Brain microvascular endothelial cell (primary cell): ENCODE data around the gene ZNF778.
"Not testable (repeated sequence)": the region's sequence is repeated elsewhere in the genome, so short reads cannot be mapped to it uniquely, and the experiment has no call there.

ENCODE experiments used
- DNase-seq: peaks from one replicate; pipeline ENCODE4 v3.0.0-alpha.2; 2020
- H3K27ac ChIP-seq: fragments of 250-450 bp; sonication (Bioruptor Pico); 2 replicates; pipeline ENCODE4 v1.5.1; 2020; ENCODE audit warnings: mild to moderate bottlenecking, moderate library complexity
- H3K27me3 ChIP-seq: fragments of 250-450 bp; sonication (Bioruptor Pico); replicated peaks from 2 replicates; pipeline ENCODE4 v1.5.1; 2020; ENCODE audit warnings: mild to moderate bottlenecking
- H3K36me3 ChIP-seq: fragments of 250-450 bp; sonication (Bioruptor Pico); replicated peaks from 2 replicates; pipeline ENCODE4 v1.5.1; 2020; ENCODE audit warnings: mild to moderate bottlenecking
- H3K4me3 ChIP-seq: 2 replicates; pipeline ENCODE4 v1.5.1; 2011; ENCODE audit warnings: low read depth, mild to moderate bottlenecking, control low read depth, low read length, moderate library complexity
- in situ Hi-C: cut with HindIII; loops from 2 replicates; pipeline ENCODE4 v1.10.0; 2017; ENCODE audit warnings: low sequenced_read_pairs, low pct_ligation_motif_present
- TF ChIP-seq, protein P1 (sequence below): IDR thresholded peaks from 2 replicates; pipeline ENCODE4 v1.5.1; 2011; ENCODE audit warnings: low read depth, mild to moderate bottlenecking, moderate library complexity, low read length, control low read depth, inconsistent platforms; ENCODE audit errors: missing control alignments

ZNF778 gene

DNA sequence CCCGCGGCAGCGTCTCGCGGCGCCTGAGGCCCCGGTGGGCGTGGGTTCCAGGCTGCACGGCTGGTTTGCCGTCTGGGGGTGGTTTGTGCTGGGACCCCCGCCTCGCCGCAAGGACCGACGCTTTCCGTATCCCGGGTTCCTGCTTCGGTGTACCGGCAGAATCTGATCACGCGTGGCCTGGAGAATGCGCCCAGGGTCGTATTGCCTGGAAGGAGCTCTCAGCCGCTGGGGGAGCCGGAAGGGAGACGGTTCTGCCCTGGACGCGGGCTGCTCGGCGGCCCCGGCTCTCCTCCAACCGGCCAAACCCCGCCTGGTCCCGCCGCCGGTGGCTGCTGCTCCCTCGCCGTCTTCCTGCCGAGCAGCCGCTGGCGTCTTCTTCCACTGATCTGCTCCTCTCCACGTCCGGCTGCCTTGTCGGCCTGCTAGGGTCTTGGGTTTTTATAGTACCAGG is 39.8 kb downstream of the ZNF778 start:
- no peak overlapping the region for H3K27ac ChIP-seq
- H3K36me3 ChIP-seq: no peaks in the 10 kb centered on the region
- H3K4me3 ChIP-seq: peak overlapping the region; percentile 45
- no peak for DNase-seq
- no peaks in the 10 kb centered on the region for H3K27me3 ChIP-seq
- TF ChIP-seq, protein P1, sequence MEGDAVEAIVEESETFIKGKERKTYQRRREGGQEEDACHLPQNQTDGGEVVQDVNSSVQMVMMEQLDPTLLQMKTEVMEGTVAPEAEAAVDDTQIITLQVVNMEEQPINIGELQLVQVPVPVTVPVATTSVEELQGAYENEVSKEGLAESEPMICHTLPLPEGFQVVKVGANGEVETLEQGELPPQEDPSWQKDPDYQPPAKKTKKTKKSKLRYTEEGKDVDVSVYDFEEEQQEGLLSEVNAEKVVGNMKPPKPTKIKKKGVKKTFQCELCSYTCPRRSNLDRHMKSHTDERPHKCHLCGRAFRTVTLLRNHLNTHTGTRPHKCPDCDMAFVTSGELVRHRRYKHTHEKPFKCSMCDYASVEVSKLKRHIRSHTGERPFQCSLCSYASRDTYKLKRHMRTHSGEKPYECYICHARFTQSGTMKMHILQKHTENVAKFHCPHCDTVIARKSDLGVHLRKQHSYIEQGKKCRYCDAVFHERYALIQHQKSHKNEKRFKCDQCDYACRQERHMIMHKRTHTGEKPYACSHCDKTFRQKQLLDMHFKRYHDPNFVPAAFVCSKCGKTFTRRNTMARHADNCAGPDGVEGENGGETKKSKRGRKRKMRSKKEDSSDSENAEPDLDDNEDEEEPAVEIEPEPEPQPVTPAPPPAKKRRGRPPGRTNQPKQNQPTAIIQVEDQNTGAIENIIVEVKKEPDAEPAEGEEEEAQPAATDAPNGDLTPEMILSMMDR: no peak
- in situ Hi-C loops: no loop called here

DNA sequence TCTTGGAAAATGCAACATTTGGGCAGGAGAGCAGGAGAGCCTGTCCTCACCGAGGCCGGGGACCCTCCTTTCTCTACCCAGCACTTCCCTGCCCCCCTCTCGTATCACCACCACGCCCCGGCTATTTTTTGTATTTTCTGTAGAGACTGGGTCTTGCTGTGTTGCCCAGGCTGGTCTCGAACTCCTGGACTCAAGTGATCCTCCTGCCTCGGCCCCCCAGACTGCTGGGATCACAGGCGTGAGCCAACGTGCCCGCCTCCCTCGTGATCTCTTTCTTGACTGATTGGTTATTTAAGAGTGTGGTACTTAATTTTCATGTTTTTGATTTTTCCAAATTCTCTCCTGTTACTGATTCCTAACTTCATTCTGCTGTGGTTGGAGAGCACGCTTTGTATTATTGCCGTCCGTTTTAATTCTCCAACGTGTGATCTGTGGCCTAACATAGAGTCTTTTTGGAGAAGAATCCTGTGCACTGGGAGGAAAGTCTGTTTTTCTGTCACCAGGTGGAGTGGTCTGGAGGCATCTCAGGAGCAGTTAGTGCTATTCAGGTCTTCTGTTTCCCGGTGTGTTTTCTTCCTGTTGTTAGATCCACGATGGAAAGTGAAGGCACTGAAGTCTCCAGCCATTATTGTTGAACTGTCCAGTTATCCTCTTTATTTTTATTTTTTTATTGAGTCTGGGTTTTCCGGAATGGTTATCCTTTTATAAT is 40.4 kb downstream of the ZNF778 start:
- Histone ChIP-seq H3K36me3 (no peaks in the 10 kb centered on the region), H3K4me3 (no peak overlapping the region), H3K27me3 (no peaks in the 10 kb centered on the region), H3K27ac (no peak overlapping the region)
- TF ChIP-seq, protein P1: no peak
- DNase-seq: no peak
- in situ Hi-C loops: no loop called here

DNA sequence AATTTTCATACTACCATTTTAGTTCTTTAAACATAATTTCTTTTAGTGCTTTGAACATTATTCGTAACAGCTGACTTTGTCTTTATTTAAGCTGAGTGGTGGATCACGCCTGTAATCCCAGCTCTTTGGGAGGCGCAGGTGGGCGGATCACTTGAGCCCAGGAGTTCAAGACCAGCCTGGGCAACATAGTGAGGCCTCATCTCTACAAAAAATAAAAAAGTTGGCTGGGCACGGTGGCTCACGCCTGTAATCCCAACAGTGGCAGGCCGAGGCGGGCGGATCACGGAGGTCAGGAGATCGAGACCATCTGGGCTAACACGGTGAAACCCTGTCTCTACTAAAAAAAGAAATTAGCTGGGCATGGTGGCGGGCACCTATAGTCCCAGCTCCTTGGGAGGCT is 42.4 kb downstream of the ZNF778 start:
- H3K27ac ChIP-seq, in situ Hi-C loops, DNase-seq, H3K27me3 ChIP-seq, H3K4me3 ChIP-seq, H3K36me3 ChIP-seq: not testable (repeated sequence)

DNA sequence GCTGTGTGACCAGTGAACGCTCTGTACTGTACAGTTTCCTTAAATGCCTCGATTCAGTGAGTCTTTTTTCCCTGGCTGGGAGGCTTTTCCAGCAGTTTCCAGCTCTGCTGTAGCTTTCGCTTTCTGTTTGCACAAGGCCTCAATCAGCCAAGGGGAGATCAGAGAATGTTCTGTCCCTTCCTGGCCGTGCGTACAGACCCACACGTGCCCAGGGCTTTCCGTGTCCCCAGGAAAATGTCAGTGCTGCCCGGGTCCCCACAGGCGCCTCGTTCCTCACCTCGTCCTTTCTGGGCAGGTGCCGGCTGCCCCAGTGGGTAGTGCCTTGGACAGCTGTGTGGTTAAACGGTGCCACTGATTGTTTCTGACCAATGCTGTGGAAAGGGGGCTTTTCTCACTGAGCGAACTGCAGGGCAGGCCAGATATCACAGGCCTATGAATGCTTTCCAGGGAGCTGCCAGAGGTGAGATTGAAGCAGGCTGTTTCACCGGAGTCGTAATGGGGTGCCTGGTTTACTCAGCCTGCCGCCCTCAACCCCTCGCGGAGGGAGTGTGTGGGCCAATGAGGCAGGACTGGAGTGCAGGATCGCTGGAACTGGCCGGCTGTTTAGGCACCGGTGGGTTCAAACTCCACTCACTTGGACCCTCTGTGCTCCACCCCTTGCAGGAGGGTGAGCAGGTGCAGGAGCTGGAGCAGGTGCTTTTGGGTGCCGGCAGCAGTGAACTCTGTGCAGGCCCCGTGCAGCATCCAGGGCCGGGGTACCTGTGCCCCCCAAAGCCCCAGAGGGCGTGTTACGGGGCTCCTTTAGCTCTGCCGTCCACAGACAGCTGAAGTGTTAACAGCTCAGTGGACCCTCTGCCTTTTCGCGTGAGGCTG is 44.4 kb downstream of the ZNF778 start:
- peaks cover 24% of the 10 kb centered on the region for H3K36me3 ChIP-seq
- DNase-seq: no peak

DNA sequence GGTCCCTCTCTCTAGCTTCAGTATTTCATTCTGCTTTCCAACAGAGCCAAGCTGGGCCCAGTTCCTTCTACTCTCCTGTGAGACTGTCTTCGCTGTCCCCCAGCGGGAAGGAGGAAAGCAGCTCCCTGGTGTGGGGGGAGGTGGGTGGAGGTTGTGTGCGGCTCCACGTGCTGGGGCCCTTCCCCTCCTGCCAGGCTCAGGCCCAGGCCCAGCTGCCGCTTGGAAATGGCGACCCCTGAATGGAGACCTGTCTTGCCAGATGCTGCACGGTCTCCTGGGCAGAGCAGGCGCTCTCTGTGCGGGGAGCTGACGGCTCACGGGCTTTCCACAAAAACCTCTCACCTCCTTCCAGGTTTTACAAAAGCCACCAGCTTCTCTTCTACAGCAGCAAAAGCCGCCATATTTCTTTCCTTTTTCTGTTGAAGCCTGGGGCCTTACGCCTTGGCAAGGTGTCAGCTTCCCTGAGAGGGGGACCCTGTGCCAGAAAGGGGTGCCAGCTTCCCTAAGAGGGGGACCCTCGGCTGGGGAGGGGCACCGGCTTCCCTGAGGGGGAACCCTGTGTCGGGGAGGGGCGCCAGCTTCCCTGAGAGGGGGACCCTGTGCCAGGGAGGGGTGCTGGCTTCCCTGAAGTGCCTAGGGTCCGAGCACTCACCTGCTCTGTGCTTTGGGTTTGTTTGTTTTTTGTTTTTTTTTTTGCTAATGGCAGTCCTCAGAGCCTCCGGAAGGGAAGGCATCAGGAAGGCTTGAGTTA is 47.5 kb downstream of the ZNF778 start:
- H3K36me3 ChIP-seq: peaks cover 36% of the 10 kb centered on the region
- no peak overlapping the region for H3K4me3 ChIP-seq
- TF ChIP-seq, protein P1: no peak
- in situ Hi-C loops: no loop called here
- no peak overlapping the region for H3K27ac ChIP-seq
- no peaks in the 10 kb centered on the region for H3K27me3 ChIP-seq
- no peak for DNase-seq

More for the DNA sequence above, 44.4 kb downstream of the ZNF778 start:
- H3K4me3 ChIP-seq: no peak overlapping the region
- no peaks in the 10 kb centered on the region for H3K27me3 ChIP-seq
- in situ Hi-C loops: no loop called here
- no peak overlapping the region for H3K27ac ChIP-seq
- TF ChIP-seq, protein P1: no peak

DNA sequence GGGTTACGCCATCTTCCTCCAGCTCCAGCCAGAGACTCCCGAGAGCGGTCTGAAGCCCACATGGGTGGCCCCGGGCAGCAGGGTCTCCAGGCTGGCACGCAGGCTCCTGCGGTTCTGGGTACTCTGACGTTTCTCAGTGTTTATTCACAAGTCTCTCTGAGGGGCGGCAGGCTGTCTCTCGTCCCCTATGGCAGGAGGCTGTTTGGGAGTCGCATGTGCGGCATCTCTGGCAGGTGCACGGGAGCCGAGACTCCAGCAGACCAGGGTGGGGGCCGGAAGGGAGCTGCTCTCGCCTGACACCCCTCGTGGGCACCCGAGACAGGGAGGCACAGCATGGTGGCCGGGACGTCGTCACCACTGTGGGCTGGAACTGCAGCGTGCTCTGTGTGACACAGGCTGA is 48.1 kb downstream of the ZNF778 start:
- TF ChIP-seq, protein P1: no peak
- in situ Hi-C loops: no loop called here
- Histone ChIP-seq H3K4me3 (no peak overlapping the region), H3K27me3 (no peaks in the 10 kb centered on the region), H3K36me3 (peaks cover 43% of the 10 kb centered on the region), H3K27ac (no peak overlapping the region)
- no peak for DNase-seq
